Vagina (tissue), 2 donors: ENCODE results near the gene AGBL4. TPM values are rescaled to one million over a fixed set of nuclear protein-coding genes. Genes with fewer than 3 reads are reported as not detected.

Source experiments
- DNase-seq, 2 donors: peaks; one replicate each; pipeline ENCODE4 v3.0.0-alpha.2; 2017; ENCODE audit errors: extremely low spot score in 2 of 2
- H3K27ac ChIP-seq: fragments of 200-600 bp; sonication (generic); one replicate; pipeline ENCODE4 v1.5.1; 2019
- H3K27me3 ChIP-seq: fragments of 200-600 bp; sonication (generic); one replicate; pipeline ENCODE4 v1.5.1; 2019
- H3K36me3 ChIP-seq, 2 donors: fragments of 200-600 bp; sonication (generic); one replicate each; pipeline ENCODE4 v1.5.1; 2017 to 2019
- H3K4me1 ChIP-seq: fragments of 200-600 bp; sonication (generic); one replicate; pipeline ENCODE4 v1.5.1; 2019
- H3K4me3 ChIP-seq, 2 donors: fragments of 200-600 bp; sonication (generic); 1 replicate in 1 of 2; 2 replicates in 1 of 2; pipeline ENCODE4 v1.5.1; 2016 to 2019
- H3K9me3 ChIP-seq: fragments of 200-600 bp; sonication (generic); one replicate; pipeline ENCODE4 v1.5.1; 2019
- CTCF ChIP-seq, 3 experiments: fragments of 450-650 bp in 2 of 3; fragments of 200-600 bp in 1 of 3; sonication (generic) in 1 of 3; IDR thresholded peaks; one replicate each; pipeline ENCODE4 v1.5.1; 2017 to 2019; ENCODE audit warnings: antibody characterized with exemption in 3 of 3, mild to moderate bottlenecking in 2 of 3, moderate library complexity in 2 of 3
- POLR2A ChIP-seq, 2 donors: fragments of 450-650 bp; IDR thresholded peaks; one replicate each; pipeline ENCODE4 v1.6.1; 2017; ENCODE audit warnings: antibody characterized with exemption in 2 of 2, mild to moderate bottlenecking in 2 of 2, moderate library complexity in 2 of 2
- POLR2AphosphoS5 ChIP-seq, 2 donors: sonication (generic); formaldehyde crosslinking; IDR thresholded peaks; one replicate each; pipeline ENCODE4 v1.9.0; 2017; ENCODE audit warnings: antibody characterized with exemption in 2 of 2, mild to moderate bottlenecking in 2 of 2, low read depth in 1 of 2; ENCODE audit not compliant: insufficient read depth in 1 of 2
- intact Hi-C: fragments of 100-400 bp; cut with DNase I; formaldehyde crosslinking; loops from one replicate; pipeline ENCODE4 v1.15.1; 2023
- total RNA-seq: library from RNA; depleted of rRNA; stranded (reverse); fragments of >200 nt; gene quantifications from one replicate; pipeline ENCODE4 v1.2.3, GENCODE V29; 2016

AGBL4 gene
- total RNA-seq, 1 donor from 2014 or later, result not detected

- H3K27ac ChIP-seq, result no peak overlapping the region
- H3K4me3 ChIP-seq, result no peak overlapping the region
- no peak for TF ChIP-seq POLR2A (IDR thresholded peaks at IDR 0.05)
- no peak for TF ChIP-seq POLR2AphosphoS5 (IDR thresholded peaks at IDR 0.05; ENCODE audit: insufficient read depth in 1 of 2, low read depth in 1 of 2)
- TF ChIP-seq CTCF (IDR thresholded peaks at IDR 0.05), result no peak
- intact Hi-C loops, result no loop called here
- no peaks in the 10 kb centered on the region for H3K4me1 ChIP-seq
- no peaks in the 10 kb centered on the region for H3K27me3 ChIP-seq
- H3K36me3 ChIP-seq, result no peaks in the 10 kb centered on the region
- no peak for DNase-seq
- no peaks in the 10 kb centered on the region for H3K9me3 ChIP-seq
Observed at GRCh38 chr1:49597436-49597835, 426.3 kb downstream of the AGBL4 start.

- H3K27me3 ChIP-seq, result no peaks in the 10 kb centered on the region
- TF ChIP-seq POLR2A (IDR thresholded peaks at IDR 0.05), result no peak
- TF ChIP-seq CTCF (IDR thresholded peaks at IDR 0.05), result no peak
- TF ChIP-seq POLR2AphosphoS5 (IDR thresholded peaks at IDR 0.05; ENCODE audit: insufficient read depth in 1 of 2, low read depth in 1 of 2), result no peak
- intact Hi-C loops, result no loop called here
- DNase-seq, result no peak
- no peaks in the 10 kb centered on the region for H3K4me1 ChIP-seq
- no peaks in the 10 kb centered on the region for H3K36me3 ChIP-seq
- H3K4me3 ChIP-seq, result no peak overlapping the region
- no peaks in the 10 kb centered on the region for H3K9me3 ChIP-seq
- H3K27ac ChIP-seq, result no peak overlapping the region
Observed at GRCh38 chr1:49576327-49576901, 447.3 kb downstream of the AGBL4 start.

- peak in 1 of 2 donors; percentile 81 for DNase-seq
- intact Hi-C loops, result no loop called here
- H3K27me3 ChIP-seq, result no peaks in the 10 kb centered on the region
- no peaks in the 10 kb centered on the region for H3K9me3 ChIP-seq
- H3K36me3 ChIP-seq, result no peaks in the 10 kb centered on the region
- H3K4me3 ChIP-seq, result no peak overlapping the region
- TF ChIP-seq POLR2A (IDR thresholded peaks at IDR 0.05) (no peak), CTCF (IDR thresholded peaks at IDR 0.05) (no peak), POLR2AphosphoS5 (IDR thresholded peaks at IDR 0.05; ENCODE audit: insufficient read depth in 1 of 2, low read depth in 1 of 2) (no peak)
- no peak overlapping the region for H3K27ac ChIP-seq
- no peaks in the 10 kb centered on the region for H3K4me1 ChIP-seq
Observed at GRCh38 chr1:49556676-49557234, 467.0 kb downstream of the AGBL4 start.

GRCh38 chr1:49552101-49552500 lies 471.7 kb downstream of the AGBL4 start:
- no peak overlapping the region for H3K4me3 ChIP-seq
- H3K27me3 ChIP-seq, result no peaks in the 10 kb centered on the region
- no peak for TF ChIP-seq POLR2A (IDR thresholded peaks at IDR 0.05)
- TF ChIP-seq POLR2AphosphoS5 (IDR thresholded peaks at IDR 0.05; ENCODE audit: insufficient read depth in 1 of 2, low read depth in 1 of 2), result no peak
- TF ChIP-seq CTCF (IDR thresholded peaks at IDR 0.05), result no peak
- H3K27ac ChIP-seq, result no peak overlapping the region
- H3K36me3 ChIP-seq, result no peaks in the 10 kb centered on the region
- no peaks in the 10 kb centered on the region for H3K9me3 ChIP-seq
- intact Hi-C loops, result no loop called here
- DNase-seq, result no peak
- no peaks in the 10 kb centered on the region for H3K4me1 ChIP-seq

GRCh38 chr1:49544615-49545014 lies 479.1 kb downstream of the AGBL4 start:
- TF ChIP-seq POLR2A (IDR thresholded peaks at IDR 0.05), result no peak
- no peak for TF ChIP-seq POLR2AphosphoS5 (IDR thresholded peaks at IDR 0.05; ENCODE audit: insufficient read depth in 1 of 2, low read depth in 1 of 2)
- no peak for TF ChIP-seq CTCF (IDR thresholded peaks at IDR 0.05)
- Histone ChIP-seq H3K27ac (no peak overlapping the region), H3K27me3 (no peaks in the 10 kb centered on the region), H3K4me1 (no peaks in the 10 kb centered on the region), H3K4me3 (no peak overlapping the region), H3K36me3 (no peaks in the 10 kb centered on the region), H3K9me3 (no peaks in the 10 kb centered on the region)
- intact Hi-C loops, result no loop called here
- no peak for DNase-seq
